Vagina (tissue), 2 donors: ENCODE results near the gene S100A9.

Experiments
- POLR2A ChIP-seq, 2 donors: fragments of 450-650 bp; IDR thresholded peaks; one replicate each; pipeline ENCODE4 v1.6.1; 2017; ENCODE audit warnings: antibody characterized with exemption in 2 of 2, mild to moderate bottlenecking in 2 of 2, moderate library complexity in 2 of 2
- TF ChIP-seq, protein P1 (sequence below), 3 experiments: fragments of 450-650 bp in 2 of 3; fragments of 200-600 bp in 1 of 3; sonication (generic) in 1 of 3; IDR thresholded peaks; one replicate each; pipeline ENCODE4 v1.5.1; 2017 to 2019; ENCODE audit warnings: antibody characterized with exemption in 3 of 3, mild to moderate bottlenecking in 2 of 3, moderate library complexity in 2 of 3

DNA sequence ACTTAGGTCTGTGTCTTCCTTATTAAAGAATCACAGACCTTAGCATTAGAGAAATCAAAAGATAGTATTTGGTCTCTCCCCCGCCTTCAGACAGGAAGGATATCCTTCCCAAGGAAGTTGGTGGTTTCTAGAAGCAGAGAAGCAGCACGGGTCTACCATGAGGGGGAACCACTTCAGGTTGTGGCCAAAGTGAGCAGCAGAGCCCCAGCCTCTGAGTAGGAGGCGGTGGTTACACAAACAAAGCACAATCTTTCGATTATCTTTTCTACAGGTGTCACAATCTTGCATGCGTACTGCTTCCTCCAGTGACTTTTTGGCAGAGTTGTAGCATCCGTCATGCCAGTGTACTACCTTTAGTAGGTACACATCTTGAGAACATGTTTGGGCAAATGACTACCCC is 17.9 kb upstream of the S100A9 start:
- TF ChIP-seq, protein P1, sequence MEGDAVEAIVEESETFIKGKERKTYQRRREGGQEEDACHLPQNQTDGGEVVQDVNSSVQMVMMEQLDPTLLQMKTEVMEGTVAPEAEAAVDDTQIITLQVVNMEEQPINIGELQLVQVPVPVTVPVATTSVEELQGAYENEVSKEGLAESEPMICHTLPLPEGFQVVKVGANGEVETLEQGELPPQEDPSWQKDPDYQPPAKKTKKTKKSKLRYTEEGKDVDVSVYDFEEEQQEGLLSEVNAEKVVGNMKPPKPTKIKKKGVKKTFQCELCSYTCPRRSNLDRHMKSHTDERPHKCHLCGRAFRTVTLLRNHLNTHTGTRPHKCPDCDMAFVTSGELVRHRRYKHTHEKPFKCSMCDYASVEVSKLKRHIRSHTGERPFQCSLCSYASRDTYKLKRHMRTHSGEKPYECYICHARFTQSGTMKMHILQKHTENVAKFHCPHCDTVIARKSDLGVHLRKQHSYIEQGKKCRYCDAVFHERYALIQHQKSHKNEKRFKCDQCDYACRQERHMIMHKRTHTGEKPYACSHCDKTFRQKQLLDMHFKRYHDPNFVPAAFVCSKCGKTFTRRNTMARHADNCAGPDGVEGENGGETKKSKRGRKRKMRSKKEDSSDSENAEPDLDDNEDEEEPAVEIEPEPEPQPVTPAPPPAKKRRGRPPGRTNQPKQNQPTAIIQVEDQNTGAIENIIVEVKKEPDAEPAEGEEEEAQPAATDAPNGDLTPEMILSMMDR (IDR thresholded peaks at IDR 0.05) = no peak
- no peak for TF ChIP-seq POLR2A (IDR thresholded peaks at IDR 0.05)
